ENCODE data around the gene OR6N2. TPM values are rescaled to one million over a fixed set of nuclear protein-coding genes. Genes with fewer than 3 reads are reported as not detected.

Gene OR6N2
- total RNA-seq, 1 donor from 2014 or later: not detected

DNA sequence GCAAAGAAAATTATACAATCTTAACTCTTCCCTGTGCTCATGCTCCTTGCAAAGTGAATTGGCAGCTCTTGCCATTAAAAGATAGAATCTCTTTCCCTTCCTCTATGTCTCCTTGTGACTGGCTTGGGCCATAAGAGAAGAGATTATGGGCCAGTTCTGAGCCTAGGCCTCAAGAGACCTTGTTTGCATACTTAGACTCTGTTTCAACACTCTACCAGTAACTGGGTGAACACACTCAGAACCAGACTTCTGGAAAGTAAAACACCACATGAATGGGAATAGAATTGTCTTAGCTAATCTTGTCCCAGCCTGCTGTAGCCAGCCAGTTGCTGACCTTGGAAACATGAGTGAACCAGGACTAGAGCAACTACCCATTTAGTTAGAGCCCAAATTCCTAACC lies 45.2 kb downstream of the OR6N2 start:
- TF ChIP-seq POLR2AphosphoS5 (IDR thresholded peaks at IDR 0.05; ENCODE audit: insufficient read depth in 1 of 2, low read depth in 1 of 2) (no peak), POLR2A (IDR thresholded peaks at IDR 0.05) (no peak)
- TF ChIP-seq, protein P1, sequence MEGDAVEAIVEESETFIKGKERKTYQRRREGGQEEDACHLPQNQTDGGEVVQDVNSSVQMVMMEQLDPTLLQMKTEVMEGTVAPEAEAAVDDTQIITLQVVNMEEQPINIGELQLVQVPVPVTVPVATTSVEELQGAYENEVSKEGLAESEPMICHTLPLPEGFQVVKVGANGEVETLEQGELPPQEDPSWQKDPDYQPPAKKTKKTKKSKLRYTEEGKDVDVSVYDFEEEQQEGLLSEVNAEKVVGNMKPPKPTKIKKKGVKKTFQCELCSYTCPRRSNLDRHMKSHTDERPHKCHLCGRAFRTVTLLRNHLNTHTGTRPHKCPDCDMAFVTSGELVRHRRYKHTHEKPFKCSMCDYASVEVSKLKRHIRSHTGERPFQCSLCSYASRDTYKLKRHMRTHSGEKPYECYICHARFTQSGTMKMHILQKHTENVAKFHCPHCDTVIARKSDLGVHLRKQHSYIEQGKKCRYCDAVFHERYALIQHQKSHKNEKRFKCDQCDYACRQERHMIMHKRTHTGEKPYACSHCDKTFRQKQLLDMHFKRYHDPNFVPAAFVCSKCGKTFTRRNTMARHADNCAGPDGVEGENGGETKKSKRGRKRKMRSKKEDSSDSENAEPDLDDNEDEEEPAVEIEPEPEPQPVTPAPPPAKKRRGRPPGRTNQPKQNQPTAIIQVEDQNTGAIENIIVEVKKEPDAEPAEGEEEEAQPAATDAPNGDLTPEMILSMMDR (IDR thresholded peaks at IDR 0.05): no peak
- no peak for DNase-seq (ENCODE audit: extremely low spot score in 2 of 2)
- Histone ChIP-seq H3K36me3 (no peaks in the 10 kb centered on the region), H3K27me3 (no peaks in the 10 kb centered on the region), H3K4me3 (no peak overlapping the region), H3K4me1 (no peaks in the 10 kb centered on the region), H3K27ac (no peak overlapping the region), H3K9me3 (no peaks in the 10 kb centered on the region)
- intact Hi-C loops (cut with DNase I): no loop called here

GRCh38 chr1:158732524-158732923 lies 48.5 kb downstream of the OR6N2 start:
- no peak overlapping the region for H3K4me3 ChIP-seq
- no peaks in the 10 kb centered on the region for H3K36me3 ChIP-seq
- H3K27me3 ChIP-seq: no peaks in the 10 kb centered on the region
- H3K9me3 ChIP-seq: no peaks in the 10 kb centered on the region
- H3K27ac ChIP-seq: no peak overlapping the region
- no peaks in the 10 kb centered on the region for H3K4me1 ChIP-seq
- TF ChIP-seq POLR2A (IDR thresholded peaks at IDR 0.05) (no peak), POLR2AphosphoS5 (IDR thresholded peaks at IDR 0.05; ENCODE audit: insufficient read depth in 1 of 2, low read depth in 1 of 2) (no peak)
- TF ChIP-seq, protein P1 (IDR thresholded peaks at IDR 0.05): no peak
- no peak for DNase-seq (ENCODE audit: extremely low spot score in 2 of 2)
- intact Hi-C loops (cut with DNase I): no loop called here

DNA sequence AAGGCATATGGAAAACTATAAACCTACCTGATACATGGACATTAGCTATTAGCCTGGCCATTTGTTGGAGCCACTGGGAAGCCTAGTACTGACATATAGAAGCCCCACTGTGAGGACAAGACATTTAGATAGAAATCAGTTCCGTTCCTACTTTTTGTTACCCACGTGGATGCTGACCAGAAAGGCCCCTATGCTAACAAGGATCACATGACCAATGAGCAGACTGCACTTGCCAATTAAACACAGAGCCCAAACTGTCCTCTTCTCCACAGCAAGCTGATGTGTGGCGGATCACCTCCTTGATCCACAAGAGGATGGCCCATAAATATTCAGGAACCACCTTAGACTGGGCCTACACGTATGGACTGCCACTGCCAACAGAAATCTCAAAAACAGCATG lies 49.3 kb downstream of the OR6N2 start:
- Histone ChIP-seq H3K36me3 (no peaks in the 10 kb centered on the region), H3K27ac (no peak overlapping the region), H3K9me3 (no peaks in the 10 kb centered on the region), H3K27me3 (no peaks in the 10 kb centered on the region), H3K4me3 (no peak overlapping the region), H3K4me1 (no peaks in the 10 kb centered on the region)
- intact Hi-C loops (cut with DNase I): no loop called here
- no peak for DNase-seq (ENCODE audit: extremely low spot score in 2 of 2)
- TF ChIP-seq POLR2AphosphoS5 (IDR thresholded peaks at IDR 0.05; ENCODE audit: insufficient read depth in 1 of 2, low read depth in 1 of 2) (no peak), POLR2A (IDR thresholded peaks at IDR 0.05) (no peak)
- TF ChIP-seq, protein P1 (IDR thresholded peaks at IDR 0.05): no peak

DNA sequence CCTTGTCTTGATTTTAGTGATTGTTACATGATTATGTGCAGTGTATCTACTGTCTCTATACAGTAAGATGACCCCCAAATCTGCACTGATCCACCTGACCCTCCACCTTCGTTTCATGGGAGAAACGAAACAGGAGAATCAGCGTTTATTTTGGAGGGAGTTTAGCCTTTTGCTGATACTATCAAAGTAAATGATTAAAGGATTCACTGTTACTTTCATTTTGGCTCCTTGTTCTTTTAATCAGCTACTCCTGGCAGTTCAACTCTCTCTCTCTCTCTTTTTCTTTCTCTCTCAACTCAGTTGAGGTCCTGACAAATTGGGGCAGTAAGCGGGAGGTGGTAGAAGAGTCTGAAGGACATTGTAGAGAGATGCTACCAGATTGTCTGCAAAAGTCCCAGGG lies 50.6 kb downstream of the OR6N2 start:
- no peaks in the 10 kb centered on the region for H3K27me3 ChIP-seq
- intact Hi-C loops (cut with DNase I): no loop called here
- no peak overlapping the region for H3K27ac ChIP-seq

GRCh38 chr1:158728510-158729225 lies 52.3 kb downstream of the OR6N2 start:
- no peaks in the 10 kb centered on the region for H3K4me1 ChIP-seq
- intact Hi-C loops (cut with DNase I): no loop called here
- no peak for TF ChIP-seq POLR2AphosphoS5 (IDR thresholded peaks at IDR 0.05; ENCODE audit: insufficient read depth in 1 of 2, low read depth in 1 of 2)
- TF ChIP-seq POLR2A (IDR thresholded peaks at IDR 0.05): no peak
- TF ChIP-seq, protein P1 (IDR thresholded peaks at IDR 0.05): no peak
- no peaks in the 10 kb centered on the region for H3K27me3 ChIP-seq
- H3K36me3 ChIP-seq: no peaks in the 10 kb centered on the region
- no peak overlapping the region for H3K27ac ChIP-seq
- H3K4me3 ChIP-seq: no peak overlapping the region
- no peak for DNase-seq (ENCODE audit: extremely low spot score in 2 of 2)
- H3K9me3 ChIP-seq: no peaks in the 10 kb centered on the region

More for the DNA sequence above, 50.6 kb downstream of the OR6N2 start:
- TF ChIP-seq POLR2A (IDR thresholded peaks at IDR 0.05) (no peak), POLR2AphosphoS5 (IDR thresholded peaks at IDR 0.05; ENCODE audit: insufficient read depth in 1 of 2, low read depth in 1 of 2) (no peak)
- TF ChIP-seq, protein P1 (IDR thresholded peaks at IDR 0.05): no peak
- H3K36me3 ChIP-seq: no peaks in the 10 kb centered on the region
- no peak overlapping the region for H3K4me3 ChIP-seq
- H3K9me3 ChIP-seq: no peaks in the 10 kb centered on the region
- no peak for DNase-seq (ENCODE audit: extremely low spot score in 2 of 2)
- no peaks in the 10 kb centered on the region for H3K4me1 ChIP-seq
